ENCODE measurements around the gene MRPL9. TPM values are rescaled to one million over a fixed set of nuclear protein-coding genes. Genes with fewer than 3 reads are reported as not detected.

Gene MRPL9
- total RNA-seq, 2 experiments from 2014 or later: 152 to 164 TPM

- Mint-ChIP-seq H3K9me3 (no peaks in the 10 kb centered on the region), H3K27me3 (no peaks in the 10 kb centered on the region), H3K27ac (no peak overlapping the region), H3K36me3 (ENCODE audit: low read depth) (no peaks in the 10 kb centered on the region), H3K4me3 (no peak overlapping the region), H3K4me1 (ENCODE audit: low read depth) (peaks cover 10% of the 10 kb centered on the region)
- intact Hi-C loops (cut with DNase I, micrococcal nuclease): no loop called here
- H3K36me3 ChIP-seq (ENCODE audit: insufficient read depth, low read length): no peaks in the 10 kb centered on the region
- H3K4me3 ChIP-seq (ENCODE audit: low read length): no peak overlapping the region
- H3K4me1 ChIP-seq (ENCODE audit: insufficient read depth, low read length): peaks cover 26% of the 10 kb centered on the region
- no peak overlapping the region for H3K27ac ChIP-seq (ENCODE audit: low read depth in 1 of 2, low read length in 2 of 2)
- no peaks in the 10 kb centered on the region for H3K9me3 ChIP-seq (ENCODE audit: control insufficient read depth in 1 of 2, insufficient read depth in 1 of 2, low read length in 2 of 2)
- ATAC-seq (ENCODE audit: poor library complexity) (no peak), DNase-seq (no peak)
- TF ChIP-seq, protein P1, sequence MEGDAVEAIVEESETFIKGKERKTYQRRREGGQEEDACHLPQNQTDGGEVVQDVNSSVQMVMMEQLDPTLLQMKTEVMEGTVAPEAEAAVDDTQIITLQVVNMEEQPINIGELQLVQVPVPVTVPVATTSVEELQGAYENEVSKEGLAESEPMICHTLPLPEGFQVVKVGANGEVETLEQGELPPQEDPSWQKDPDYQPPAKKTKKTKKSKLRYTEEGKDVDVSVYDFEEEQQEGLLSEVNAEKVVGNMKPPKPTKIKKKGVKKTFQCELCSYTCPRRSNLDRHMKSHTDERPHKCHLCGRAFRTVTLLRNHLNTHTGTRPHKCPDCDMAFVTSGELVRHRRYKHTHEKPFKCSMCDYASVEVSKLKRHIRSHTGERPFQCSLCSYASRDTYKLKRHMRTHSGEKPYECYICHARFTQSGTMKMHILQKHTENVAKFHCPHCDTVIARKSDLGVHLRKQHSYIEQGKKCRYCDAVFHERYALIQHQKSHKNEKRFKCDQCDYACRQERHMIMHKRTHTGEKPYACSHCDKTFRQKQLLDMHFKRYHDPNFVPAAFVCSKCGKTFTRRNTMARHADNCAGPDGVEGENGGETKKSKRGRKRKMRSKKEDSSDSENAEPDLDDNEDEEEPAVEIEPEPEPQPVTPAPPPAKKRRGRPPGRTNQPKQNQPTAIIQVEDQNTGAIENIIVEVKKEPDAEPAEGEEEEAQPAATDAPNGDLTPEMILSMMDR (IDR thresholded peaks at IDR 0.05): no peak
- no peaks in the 10 kb centered on the region for H3K27me3 ChIP-seq (ENCODE audit: control insufficient read depth in 1 of 2, insufficient read depth in 2 of 2, low read length in 2 of 2)
- CTCF ChIA-PET: interaction anchor here (0.8 kb wide), 1 partner anchor 16 kb away, joined by 3 read pairs; no protein-coding TSS in a partner anchor
- POLR2A ChIA-PET: interaction anchor here (0.9 kb wide), 1 partner anchor 9 kb away, joined by 5 read pairs; the partner anchor contains the start of gene TDRKH
Measured at GRCh38 chr1:151799179-151800022, 36.1 kb upstream of the MRPL9 start.

- H3K4me1 ChIP-seq (ENCODE audit: insufficient read depth, low read length): peaks cover 26% of the 10 kb centered on the region
- TF ChIP-seq, protein P1 (IDR thresholded peaks at IDR 0.05): no peak
- H3K36me3 ChIP-seq (ENCODE audit: insufficient read depth, low read length): no peaks in the 10 kb centered on the region
- no peaks in the 10 kb centered on the region for H3K9me3 ChIP-seq (ENCODE audit: control insufficient read depth in 1 of 2, insufficient read depth in 1 of 2, low read length in 2 of 2)
- DNase-seq (no peak), ATAC-seq (ENCODE audit: poor library complexity) (no peak)
- POLR2A ChIA-PET: no interaction called here
- H3K27ac ChIP-seq (ENCODE audit: low read depth in 1 of 2, low read length in 2 of 2): no peak overlapping the region
- H3K9me3 Mint-ChIP-seq: no peaks in the 10 kb centered on the region
- no peak overlapping the region for H3K27ac Mint-ChIP-seq
- no peaks in the 10 kb centered on the region for H3K27me3 Mint-ChIP-seq
- intact Hi-C loops (cut with DNase I, micrococcal nuclease): no loop called here
- CTCF ChIA-PET: interaction anchor here (0.8 kb wide), 1 partner anchor 17 kb away, joined by 3 read pairs; no protein-coding TSS in a partner anchor
- H3K4me1 Mint-ChIP-seq (ENCODE audit: low read depth): peaks cover 10% of the 10 kb centered on the region
- H3K4me3 Mint-ChIP-seq: no peak overlapping the region
- no peak overlapping the region for H3K4me3 ChIP-seq (ENCODE audit: low read length)
- H3K36me3 Mint-ChIP-seq (ENCODE audit: low read depth): no peaks in the 10 kb centered on the region
- no peaks in the 10 kb centered on the region for H3K27me3 ChIP-seq (ENCODE audit: control insufficient read depth in 1 of 2, insufficient read depth in 2 of 2, low read length in 2 of 2)
Measured at GRCh38 chr1:151798571-151798970, 35.3 kb upstream of the MRPL9 start.

GRCh38 chr1:151790940-151791651 lies 27.8 kb upstream of the MRPL9 start:
- Mint-ChIP-seq H3K9me3 (no peaks in the 10 kb centered on the region), H3K27ac (peak overlapping the region; percentile 63), H3K27me3 (no peaks in the 10 kb centered on the region), H3K4me3 (peak overlapping the region; percentile 94), H3K4me1 (ENCODE audit: low read depth) (peaks cover 26% of the 10 kb centered on the region), H3K36me3 (ENCODE audit: low read depth) (peaks cover 8% of the 10 kb centered on the region)
- H3K4me1 ChIP-seq (ENCODE audit: insufficient read depth, low read length): peaks cover 21% of the 10 kb centered on the region
- peak overlapping the region; percentile 94 for H3K4me3 ChIP-seq (ENCODE audit: low read length)
- TF ChIP-seq, protein P1 (IDR thresholded peaks at IDR 0.05): no peak
- peak overlapping the region in 1 of 2 donors; percentile 36 for H3K27ac ChIP-seq (ENCODE audit: low read depth in 1 of 2, low read length in 2 of 2)
- ATAC-seq (ENCODE audit: poor library complexity): no peak
- CTCF ChIA-PET: interaction anchor here (0.6 to 2.3 kb wide), 5 partner anchors 14 to 143 kb away, joined by 3 to 8 read pairs (median 3); partner anchors contain the start of genes C2CD4D and MRPL9
- POLR2A ChIA-PET: interaction anchor here (0.5 to 3.0 kb wide), 16 partner anchors 8 to 332 kb away, joined by 3 to 44 read pairs (median 5); partner anchors contain the start of genes C2CD4D, MRPL9 and POGZ
- intact Hi-C loops (cut with DNase I, micrococcal nuclease): loop anchor here (1.0 to 2.0 kb wide), 2 partner anchors 28 to 46 kb away; partner anchors contain the start of gene MRPL9 (in 2 of the 2)
- H3K9me3 ChIP-seq (ENCODE audit: control insufficient read depth in 1 of 2, insufficient read depth in 1 of 2, low read length in 2 of 2): no peaks in the 10 kb centered on the region
- H3K27me3 ChIP-seq (ENCODE audit: control insufficient read depth in 1 of 2, insufficient read depth in 2 of 2, low read length in 2 of 2): no peaks in the 10 kb centered on the region
- peak in 2 of 14 experiments; percentile 21 to 35 for DNase-seq
- no peaks in the 10 kb centered on the region for H3K36me3 ChIP-seq (ENCODE audit: insufficient read depth, low read length)
